Measurements from ENCODE around the gene CAMK2B. TPM values are rescaled to one million over a fixed set of nuclear protein-coding genes. Genes with fewer than 3 reads are reported as not detected.
"Not testable (repeated sequence)": the region's sequence is repeated elsewhere in the genome, so short reads cannot be mapped to it uniquely, and the experiment has no call there.

CAMK2B gene
- polyA plus RNA-seq, 1 donor (not counting 4 experiments of a cell fraction or from before 2014, with no cell fraction given) = 0.25 TPM

- H3K9me3 ChIP-seq (ENCODE audit: control insufficient read depth, low read depth, low read length) = no peaks in the 10 kb centered on the region
- no peak overlapping the region for H3K27ac ChIP-seq (ENCODE audit: control insufficient read depth, insufficient read depth, low read length)
- H3K9me1 ChIP-seq (ENCODE audit: control insufficient read depth, extremely low read depth, insufficient read depth, low read length) = no peaks in the 10 kb centered on the region
- H2AFZ ChIP-seq (ENCODE audit: control insufficient read depth, low read length) = no peak overlapping the region
- H3K36me3 ChIP-seq (ENCODE audit: control insufficient read depth in 2 of 2, extremely low read depth in 1 of 2, insufficient read depth in 2 of 2, low read length in 2 of 2) = no peaks in the 10 kb centered on the region
- no peak overlapping the region for H3K9ac ChIP-seq (ENCODE audit: control insufficient read depth, extremely low read depth, insufficient read depth, low read length)
- FAIRE-seq (no peak), DNase-seq (ENCODE audit: low read depth, low spot score) (no peak)
- no peaks in the 10 kb centered on the region for H3K79me2 ChIP-seq (ENCODE audit: control insufficient read depth, insufficient read depth, low read length)
- H3K4me2 ChIP-seq (ENCODE audit: control insufficient read depth, extremely low read depth, insufficient read depth, low read depth, low read length) = no peak overlapping the region
- H4K20me1 ChIP-seq (ENCODE audit: control insufficient read depth, extremely low read depth, insufficient read depth, low read length) = no peaks in the 10 kb centered on the region
- H3K27me3 ChIP-seq (ENCODE audit: control insufficient read depth, extremely low read depth, insufficient read depth, low read length) = peaks cover 9% of the 10 kb centered on the region
- dilution Hi-C loops (cut with MboI; ENCODE audit: extremely low pct_ligation_motif_present, low sequenced_read_pairs) = no loop called here
- TF ChIP-seq CTCF (optimal IDR thresholded peaks at IDR 0.05 in 1 of 3, IDR thresholded peaks at IDR 0.05 in 1 of 3, conservative IDR thresholded peaks at IDR 0.05 in 1 of 3; ENCODE audit: extremely low read depth in 1 of 3, insufficient read depth in 2 of 3, low read length in 3 of 3) = no peak
- no peak for TF ChIP-seq EZH2 (IDR thresholded peaks at IDR 0.05; ENCODE audit: low read length)
- no peaks in the 10 kb centered on the region for H3K4me1 ChIP-seq (ENCODE audit: control insufficient read depth, extremely low read depth, insufficient read depth, low read length)
- H3K4me3 ChIP-seq (ENCODE audit: control insufficient read depth in 2 of 3, extremely low read depth in 1 of 3, insufficient read depth in 2 of 3, low read depth in 1 of 3, low read length in 3 of 3) = no peak overlapping the region
These were observed 149.7 kb downstream of the CAMK2B start for GRCh38 chr7:44175730-44176129.

DNA sequence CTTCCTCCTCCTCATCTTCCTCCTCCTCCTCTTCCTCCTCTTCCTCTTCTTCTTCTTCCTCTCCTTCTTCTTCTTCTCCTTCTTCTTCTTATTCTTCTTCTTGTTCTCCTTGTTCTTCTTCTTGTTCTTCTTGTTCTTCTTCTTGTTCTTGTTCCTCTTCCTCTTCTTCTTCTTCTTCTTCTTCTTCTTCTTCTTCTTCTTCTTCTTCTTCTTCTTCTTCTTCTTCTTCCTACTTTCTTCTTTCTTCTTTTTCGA is 150.8 kb downstream of the CAMK2B start:
- H4K20me1 ChIP-seq (ENCODE audit: control insufficient read depth, extremely low read depth, insufficient read depth, low read length); DNase-seq (ENCODE audit: low read depth, low spot score); FAIRE-seq; H3K9ac ChIP-seq (ENCODE audit: control insufficient read depth, extremely low read depth, insufficient read depth, low read length); H3K4me2 ChIP-seq (ENCODE audit: control insufficient read depth, extremely low read depth, insufficient read depth, low read depth, low read length); H3K4me1 ChIP-seq (ENCODE audit: control insufficient read depth, extremely low read depth, insufficient read depth, low read length); H3K79me2 ChIP-seq (ENCODE audit: control insufficient read depth, insufficient read depth, low read length); H3K4me3 ChIP-seq (ENCODE audit: control insufficient read depth in 2 of 3, extremely low read depth in 1 of 3, insufficient read depth in 2 of 3, low read depth in 1 of 3, low read length in 3 of 3); H3K27me3 ChIP-seq (ENCODE audit: control insufficient read depth, extremely low read depth, insufficient read depth, low read length); H2AFZ ChIP-seq (ENCODE audit: control insufficient read depth, low read length); H3K36me3 ChIP-seq (ENCODE audit: control insufficient read depth in 2 of 2, extremely low read depth in 1 of 2, insufficient read depth in 2 of 2, low read length in 2 of 2); H3K9me1 ChIP-seq (ENCODE audit: control insufficient read depth, extremely low read depth, insufficient read depth, low read length); H3K9me3 ChIP-seq (ENCODE audit: control insufficient read depth, low read depth, low read length); H3K27ac ChIP-seq (ENCODE audit: control insufficient read depth, insufficient read depth, low read length); dilution Hi-C loops (cut with MboI; ENCODE audit: extremely low pct_ligation_motif_present, low sequenced_read_pairs): not testable (repeated sequence)

- dilution Hi-C loops (cut with MboI; ENCODE audit: extremely low pct_ligation_motif_present, low sequenced_read_pairs) = no loop called here
- no peak overlapping the region for H2AFZ ChIP-seq (ENCODE audit: control insufficient read depth, low read length)
- H4K20me1 ChIP-seq (ENCODE audit: control insufficient read depth, extremely low read depth, insufficient read depth, low read length) = no peaks in the 10 kb centered on the region
- no peaks in the 10 kb centered on the region for H3K9me1 ChIP-seq (ENCODE audit: control insufficient read depth, extremely low read depth, insufficient read depth, low read length)
- no peak overlapping the region for H3K4me2 ChIP-seq (ENCODE audit: control insufficient read depth, extremely low read depth, insufficient read depth, low read depth, low read length)
- H3K4me3 ChIP-seq (ENCODE audit: control insufficient read depth in 2 of 3, extremely low read depth in 1 of 3, insufficient read depth in 2 of 3, low read depth in 1 of 3, low read length in 3 of 3) = no peak overlapping the region
- H3K9me3 ChIP-seq (ENCODE audit: control insufficient read depth, low read depth, low read length) = no peaks in the 10 kb centered on the region
- no peak overlapping the region for H3K27ac ChIP-seq (ENCODE audit: control insufficient read depth, insufficient read depth, low read length)
- H3K36me3 ChIP-seq (ENCODE audit: control insufficient read depth in 2 of 2, extremely low read depth in 1 of 2, insufficient read depth in 2 of 2, low read length in 2 of 2) = no peaks in the 10 kb centered on the region
- no peaks in the 10 kb centered on the region for H3K79me2 ChIP-seq (ENCODE audit: control insufficient read depth, insufficient read depth, low read length)
- no peaks in the 10 kb centered on the region for H3K4me1 ChIP-seq (ENCODE audit: control insufficient read depth, extremely low read depth, insufficient read depth, low read length)
- DNase-seq (ENCODE audit: low read depth, low spot score) (no peak), FAIRE-seq (no peak)
- TF ChIP-seq CTCF (optimal IDR thresholded peaks at IDR 0.05 in 1 of 3, IDR thresholded peaks at IDR 0.05 in 1 of 3, conservative IDR thresholded peaks at IDR 0.05 in 1 of 3; ENCODE audit: extremely low read depth in 1 of 3, insufficient read depth in 2 of 3, low read length in 3 of 3) (no peak), EZH2 (IDR thresholded peaks at IDR 0.05; ENCODE audit: low read length) (no peak)
- no peak overlapping the region for H3K9ac ChIP-seq (ENCODE audit: control insufficient read depth, extremely low read depth, insufficient read depth, low read length)
- H3K27me3 ChIP-seq (ENCODE audit: control insufficient read depth, extremely low read depth, insufficient read depth, low read length) = peaks cover 9% of the 10 kb centered on the region
These were observed 151.3 kb downstream of the CAMK2B start for GRCh38 chr7:44173911-44174693.
